K562 (cell line): ENCODE data around the gene TXNIP. TPM values are rescaled to one million over a fixed set of nuclear protein-coding genes. Genes with fewer than 3 reads are reported as not detected.
A peak's percentile ranks its signal among the peaks of the same experiment; 100 is the strongest.

ENCODE experiments used
- DLX4 ChIP-seq: fragments of 250-450 bp; sonication (Bioruptor Pico); IDR thresholded peaks from 2 replicates; pipeline ENCODE4 v1.6.1; 2021; ENCODE audit warnings: mild to moderate bottlenecking
- EWSR1 ChIP-seq: fragments of 450-650 bp; IDR thresholded peaks from 2 replicates; pipeline ENCODE4 v1.6.1; 2018; ENCODE audit warnings: borderline replicate concordance, mild to moderate bottlenecking, low read depth, moderate library complexity; ENCODE audit not compliant: partially characterized antibody
- GABPB1 ChIP-seq: sonication (generic); formaldehyde crosslinking; IDR thresholded peaks from 2 replicates; pipeline ENCODE4 v1.8.0; 2022; ENCODE audit warnings: mild to moderate bottlenecking, missing genetic modification reagents
- HDAC6 ChIP-seq: IDR thresholded peaks from 2 replicates; pipeline ENCODE4 v1.6.1; 2012; ENCODE audit warnings: low read depth, mild to moderate bottlenecking, control low read depth, inconsistent platforms, low read length, moderate library complexity
- MLX ChIP-seq, 2 experiments: fragments of 450-650 bp in 1 of 2; sonication (generic) in 1 of 2; formaldehyde crosslinking; conservative IDR thresholded peaks; 2 replicates each; pipeline versions ENCODE4 v1.4.0 to v1.8.1; 2020 to 2022; ENCODE audit warnings: mild to moderate bottlenecking in 1 of 2, missing genetic modification reagents in 1 of 2
- NCOR1 ChIP-seq: fragments of 450-650 bp; IDR thresholded peaks from 2 replicates; pipeline ENCODE4 v1.6.1; 2016; ENCODE audit warnings: mild to moderate bottlenecking, moderate library complexity
- NFIC ChIP-seq: fragments of 450-650 bp; IDR thresholded peaks from 2 replicates; pipeline ENCODE4 v1.6.1; 2017; ENCODE audit warnings: mild to moderate bottlenecking, inconsistent platforms
- OTX1 ChIP-seq: fragments of 450-650 bp; formaldehyde crosslinking; IDR thresholded peaks from 2 replicates; pipeline ENCODE4 v1.4.0; 2022; ENCODE audit warnings: mild to moderate bottlenecking
- POLR2AphosphoS2 ChIP-seq: IDR thresholded peaks from 2 replicates; pipeline ENCODE4 v1.6.1; 2012; ENCODE audit warnings: low read length, improper control_type of control experiment
- POLR2G ChIP-seq: fragments of 200-400 bp; formaldehyde crosslinking; IDR thresholded peaks from 2 replicates; pipeline ENCODE4 v1.6.1; 2017; ENCODE audit warnings: low read depth, mild to moderate bottlenecking, antibody characterized with exemption, low read length, moderate library complexity
- PRDM10 ChIP-seq: fragments of 450-650 bp; IDR thresholded peaks from 2 replicates; pipeline ENCODE4 v1.6.1; 2018; ENCODE audit not compliant: partially characterized antibody
- PTRF ChIP-seq: fragments of 450-650 bp; IDR thresholded peaks from 2 replicates; pipeline ENCODE4 v1.6.1; 2016; ENCODE audit warnings: mild to moderate bottlenecking, missing genetic modification characterization, missing compliant biosample characterization
- SMAD1 ChIP-seq: fragments of 150-350 bp; IDR thresholded peaks from 2 replicates; pipeline ENCODE4 v1.6.1; 2014; ENCODE audit warnings: low read length, low read depth; ENCODE audit not compliant: partially characterized antibody
- SNRNP70 ChIP-seq: fragments of 200-400 bp; formaldehyde crosslinking; optimal IDR thresholded peaks from 2 replicates; pipeline ENCODE3; 2017; ENCODE audit warnings: low read depth, low read length
- TCFL5 ChIP-seq: fragments of 250-450 bp; sonication (Bioruptor Pico); conservative IDR thresholded peaks from 2 replicates; pipeline ENCODE4 v1.6.1; 2021; ENCODE audit warnings: mild to moderate bottlenecking, moderate library complexity, matching md5 sums
- TEAD4 ChIP-seq, 2 experiments: sonication (generic) in 1 of 2; formaldehyde crosslinking in 1 of 2; IDR thresholded peaks; 2 replicates each; pipeline versions ENCODE4 v1.6.1 to v1.8.0; 2012 to 2022; ENCODE audit warnings: borderline replicate concordance in 1 of 2, inconsistent platforms in 1 of 2, low read length in 1 of 2, mild to moderate bottlenecking in 1 of 2, missing genetic modification reagents in 1 of 2
- ZNF224 ChIP-seq: sonication (generic); formaldehyde crosslinking; IDR thresholded peaks from 2 replicates; pipeline ENCODE4 v1.8.0; 2022; ENCODE audit warnings: mild to moderate bottlenecking, missing genetic modification reagents
- ZNF280B ChIP-seq: fragments of 250-450 bp; sonication (Bioruptor Pico); IDR thresholded peaks from 2 replicates; pipeline ENCODE4 v1.5.1; 2021; ENCODE audit warnings: mild to moderate bottlenecking
- ZNF347 ChIP-seq: fragments of 450-650 bp; formaldehyde crosslinking; IDR thresholded peaks from 2 replicates; pipeline ENCODE4 v1.4.0; 2020; ENCODE audit warnings: low read depth, mild to moderate bottlenecking, moderate library complexity
- ZNF561 ChIP-seq: fragments of 450-650 bp; formaldehyde crosslinking; conservative IDR thresholded peaks from 2 replicates; pipeline ENCODE4 v1.4.0; 2020; ENCODE audit warnings: mild to moderate bottlenecking, moderate library complexity
- ZNF695 ChIP-seq: fragments of 450-650 bp; formaldehyde crosslinking; IDR thresholded peaks from 2 replicates; pipeline ENCODE4 v1.4.0; 2020; ENCODE audit warnings: mild to moderate bottlenecking, moderate library complexity
- polyA plus RNA-seq, 8 experiments: library from polyadenylated mRNA; depleted of rRNA in 4 of 8; stranded (reverse) in 5 of 8; unstranded in 3 of 8; fragments of >200 nt; fragmentation: Nextera tagmentation in 2 of 8; fragmentation: Illumina TruSeq in 1 of 8; extraction: Ambion mirVana in 2 of 8; extraction: Trizol in 1 of 8; gene quantifications; 2 replicates each; pipeline versions ENCODE4 v1.2.1 to v1.2.3, GENCODE V29; 2011 to 2014; ENCODE audit warnings: inconsistent platforms in 1 of 8, missing spikeins in 1 of 8
- total RNA-seq, 7 experiments: library from RNA; depleted of rRNA in 6 of 7; stranded (reverse); fragments of >200 nt in 6 of 7; fragmentation: Illumina TruSeq in 2 of 7; extraction: Trizol in 2 of 7; gene quantifications; 2 replicates each; pipeline versions ENCODE4 v1.2.1 to v1.2.3, GENCODE V29; 2011 to 2021; ENCODE audit warnings: low replicate concordance in 1 of 7

The TXNIP gene
- total and polyA plus RNA-seq, 9 of the 15 experiments (the other 6 are each of a cell fraction or from before 2014, with no cell fraction given): 120 to 499 (median 257) TPM

GRCh38 chr1:145991735-145992412, 4.5 kb downstream of the TXNIP start (continued):
- peak; percentile 43 for TF ChIP-seq TEAD4 (IDR thresholded peaks at IDR 0.05; ENCODE audit: low read length)
- no peak for TF ChIP-seq TEAD4 (CRISPR knock-in tag; IDR thresholded peaks at IDR 0.05; ENCODE audit: borderline replicate concordance)
- TF ChIP-seq ZNF561 (CRISPR knock-in tag): peak; percentile 86
- peak; percentile 96; the same call in 1 of the 2 replicates for TF ChIP-seq HDAC6
- peak; percentile 100 for TF ChIP-seq OTX1 (CRISPR knock-in tag)
- peak; percentile 75 for TF ChIP-seq NCOR1
- TF ChIP-seq DLX4 (CRISPR knock-in tag): peak; percentile 87
- peak; percentile 36; the same call in 1 of the 2 replicates for TF ChIP-seq NFIC
- peak; percentile 75 for TF ChIP-seq TCFL5 (CRISPR knock-in tag)
- TF ChIP-seq SMAD1: peak; percentile 32
- TF ChIP-seq ZNF280B (CRISPR knock-in tag): peak; percentile 91
- peak; percentile 28 for TF ChIP-seq PRDM10
- TF ChIP-seq PTRF (tag): no peak
- TF ChIP-seq SNRNP70: no peak
- peak in 1 of 2 experiments; percentile 90; a peak in 2 of 4 replicates for TF ChIP-seq MLX (CRISPR knock-in tag; conservative IDR thresholded peaks at IDR 0.05)
- peak; percentile 99 for TF ChIP-seq POLR2AphosphoS2
- no peak for TF ChIP-seq ZNF224 (CRISPR knock-in tag)
- TF ChIP-seq POLR2G: peak; percentile 70
- TF ChIP-seq ZNF695 (CRISPR knock-in tag): peak; percentile 68; the same call in 1 of the 2 replicates
- peak; percentile 93 for TF ChIP-seq EWSR1
- no peak for TF ChIP-seq GABPB1
- TF ChIP-seq ZNF347 (CRISPR knock-in tag): peak; percentile 86
